Esophagus muscularis mucosa (tissue), 4 donors: ENCODE measurements around the gene SLC22A8. TPM values are rescaled to one million over a fixed set of nuclear protein-coding genes. Genes with fewer than 3 reads are reported as not detected.

ENCODE experiments used
- DNase-seq: peaks from one replicate; pipeline ENCODE4 v3.0.0-alpha.2; 2017; ENCODE audit errors: extremely low spot score
- H3K27ac ChIP-seq, 4 donors: fragments of 200-600 bp; sonication (generic); replicated peaks in 1 of 4; 1 replicate in 3 of 4; 2 replicates in 1 of 4; pipeline ENCODE4 v1.5.1; 2016 to 2019; ENCODE audit warnings: mild to moderate bottlenecking in 1 of 4
- H3K27me3 ChIP-seq, 4 donors: fragments of 200-600 bp; sonication (generic); one replicate each; pipeline versions ENCODE4 v1.5.1 to v1.6.0; 2016 to 2019
- H3K36me3 ChIP-seq, 4 donors: fragments of 200-600 bp; sonication (generic); one replicate each; pipeline ENCODE4 v1.5.1; 2016 to 2019
- H3K4me1 ChIP-seq, 4 donors: fragments of 200-600 bp; sonication (generic); one replicate each; pipeline ENCODE4 v1.5.1; 2016 to 2019
- H3K4me3 ChIP-seq, 4 donors: fragments of 200-600 bp; sonication (generic); 1 replicate in 2 of 4; 2 replicates in 2 of 4; pipeline ENCODE4 v1.5.1; 2016 to 2019; ENCODE audit warnings: mild to moderate bottlenecking in 4 of 4, moderate library complexity in 1 of 4
- H3K9me3 ChIP-seq, 4 donors: fragments of 200-600 bp; sonication (generic); 1 replicate in 3 of 4; 2 replicates in 1 of 4; pipeline ENCODE4 v1.5.1; 2016 to 2019
- CTCF ChIP-seq, 3 experiments: fragments of 200-600 bp in 2 of 3; fragments of 450-650 bp in 1 of 3; sonication (generic) in 2 of 3; IDR thresholded peaks; one replicate each; pipeline ENCODE4 v1.5.1; 2017 to 2019; ENCODE audit warnings: antibody characterized with exemption in 3 of 3, mild to moderate bottlenecking in 2 of 3, moderate library complexity in 1 of 3
- EP300 ChIP-seq: sonication (generic); formaldehyde crosslinking; IDR thresholded peaks from one replicate; pipeline ENCODE4 v1.6.1; 2017; ENCODE audit warnings: antibody characterized with exemption
- POLR2A ChIP-seq: fragments of 450-650 bp; IDR thresholded peaks from one replicate; pipeline ENCODE4 v1.6.1; 2017; ENCODE audit warnings: antibody characterized with exemption, moderate library complexity, mild to moderate bottlenecking, low read depth
- POLR2AphosphoS5 ChIP-seq, 2 donors: sonication (generic); formaldehyde crosslinking; IDR thresholded peaks; one replicate each; pipeline ENCODE4 v1.6.1; 2017; ENCODE audit warnings: antibody characterized with exemption in 2 of 2
- WGBS: methylation state at CpG from one replicate; pipeline ENCODE4 v1.1.5; 2018; 5-methylcytosine and 5-hydroxymethylcytosine counted together
- intact Hi-C: fragments of 100-400 bp; cut with DNase I; formaldehyde crosslinking; loops from one replicate; pipeline ENCODE4 v1.15.1; 2023
- total RNA-seq, 4 donors: library from RNA; depleted of rRNA; stranded (reverse); fragments of >200 nt; gene quantifications; one replicate each; pipeline versions ENCODE4 v1.1.0 to v1.2.1, GENCODE V29; 2016

Gene SLC22A8
- total RNA-seq, 4 donors from 2014 or later: not detected

GRCh38 chr11:62994775-62995174 lies 20.9 kb downstream of the SLC22A8 start:
- WGBS: 74% methylated on average over 4 of the region's 4 CpGs

GRCh38 chr11:62988276-62988675 lies 27.4 kb downstream of the SLC22A8 start:
- no peaks in the 10 kb centered on the region for H3K27me3 ChIP-seq
- WGBS: 40% methylated on average over 1 of the region's 5 CpGs
- no peaks in the 10 kb centered on the region for H3K4me1 ChIP-seq
- no peak overlapping the region for H3K27ac ChIP-seq
- intact Hi-C loops: no loop called here
- H3K36me3 ChIP-seq: no peaks in the 10 kb centered on the region
- H3K4me3 ChIP-seq: no peak overlapping the region
- TF ChIP-seq EP300 (no peak), POLR2A (no peak), CTCF (IDR thresholded peaks at IDR 0.05) (no peak), POLR2AphosphoS5 (IDR thresholded peaks at IDR 0.05) (no peak)
- DNase-seq: no peak
- H3K9me3 ChIP-seq: no peaks in the 10 kb centered on the region

More at GRCh38 chr11:62994775-62995174, 20.9 kb downstream of the SLC22A8 start:
- Histone ChIP-seq H3K27ac (no peak overlapping the region), H3K4me1 (no peaks in the 10 kb centered on the region), H3K9me3 (no peaks in the 10 kb centered on the region), H3K27me3 (peaks cover 0 to 9% (median 0%) of the 10 kb centered on the region in 4 donors), H3K4me3 (no peak overlapping the region), H3K36me3 (no peaks in the 10 kb centered on the region)
- intact Hi-C loops: no loop called here
- DNase-seq: no peak
- no peak for TF ChIP-seq CTCF (IDR thresholded peaks at IDR 0.05)
- no peak for TF ChIP-seq EP300
- TF ChIP-seq POLR2AphosphoS5 (IDR thresholded peaks at IDR 0.05): no peak
- TF ChIP-seq POLR2A: no peak

GRCh38 chr11:62985041-62985750 lies 30.4 kb downstream of the SLC22A8 start:
- intact Hi-C loops: no loop called here
- H3K27ac ChIP-seq: no peak overlapping the region
- TF ChIP-seq POLR2AphosphoS5 (IDR thresholded peaks at IDR 0.05): no peak
- no peak for TF ChIP-seq POLR2A
- TF ChIP-seq EP300: no peak
- TF ChIP-seq CTCF (IDR thresholded peaks at IDR 0.05): no peak
- DNase-seq: no peak
- peaks cover 0 to 7% (median 0%) of the 10 kb centered on the region in 4 donors for H3K27me3 ChIP-seq
- no peaks in the 10 kb centered on the region for H3K36me3 ChIP-seq
- H3K4me1 ChIP-seq: no peaks in the 10 kb centered on the region
- no peaks in the 10 kb centered on the region for H3K9me3 ChIP-seq
- no peak overlapping the region for H3K4me3 ChIP-seq
- 77% methylated on average over 3 of the region's 3 CpGs for WGBS

- WGBS: 72% methylated on average over 10 of the region's 14 CpGs
- Histone ChIP-seq H3K27ac (no peak within 1 kb of the TSS), H3K4me1 (no peaks in the 10 kb centered on the region), H3K4me3 (no peak within 1 kb of the TSS), H3K27me3 (peaks cover 0 to 7% (median 0%) of the 10 kb centered on the region in 4 donors), H3K9me3 (no peaks in the 10 kb centered on the region), H3K36me3 (no peaks in the 10 kb centered on the region)
- DNase-seq: no peak
- no peak for TF ChIP-seq POLR2A
- no peak for TF ChIP-seq CTCF (IDR thresholded peaks at IDR 0.05)
- TF ChIP-seq EP300: no peak
- no peak for TF ChIP-seq POLR2AphosphoS5 (IDR thresholded peaks at IDR 0.05)
- intact Hi-C loops: no loop called here
Measured at GRCh38 chr11:62984451-62984991, 31.1 kb downstream of the SLC22A8 start, which contains the start of gene SLC22A6. SLC22A6 (minus strand) TSS chr11:62984967; CDS start chr11:62984690, 277 bp downstream.
